ENCODE results near the gene ZBTB38.

DNA sequence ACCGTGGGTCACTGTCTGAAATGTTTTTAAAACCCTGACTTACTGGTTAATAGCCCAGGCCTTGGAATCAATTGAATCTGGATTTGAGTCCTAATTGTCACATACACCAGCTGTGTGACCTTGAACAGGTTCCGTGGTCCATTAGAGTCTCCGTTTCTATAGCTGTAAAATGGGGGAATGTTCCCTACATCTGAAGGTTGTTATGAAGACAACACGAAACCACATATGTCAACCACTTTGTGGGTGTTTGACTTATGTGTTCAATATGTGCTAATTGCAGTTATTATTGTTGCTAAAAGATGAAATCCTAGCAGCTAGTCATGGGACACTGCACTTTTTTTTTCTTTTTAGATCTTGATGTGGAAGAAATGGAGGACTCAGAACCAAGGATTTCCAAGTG, 35.3 kb downstream of the ZBTB38 start:
- TF ChIP-seq, protein P1, sequence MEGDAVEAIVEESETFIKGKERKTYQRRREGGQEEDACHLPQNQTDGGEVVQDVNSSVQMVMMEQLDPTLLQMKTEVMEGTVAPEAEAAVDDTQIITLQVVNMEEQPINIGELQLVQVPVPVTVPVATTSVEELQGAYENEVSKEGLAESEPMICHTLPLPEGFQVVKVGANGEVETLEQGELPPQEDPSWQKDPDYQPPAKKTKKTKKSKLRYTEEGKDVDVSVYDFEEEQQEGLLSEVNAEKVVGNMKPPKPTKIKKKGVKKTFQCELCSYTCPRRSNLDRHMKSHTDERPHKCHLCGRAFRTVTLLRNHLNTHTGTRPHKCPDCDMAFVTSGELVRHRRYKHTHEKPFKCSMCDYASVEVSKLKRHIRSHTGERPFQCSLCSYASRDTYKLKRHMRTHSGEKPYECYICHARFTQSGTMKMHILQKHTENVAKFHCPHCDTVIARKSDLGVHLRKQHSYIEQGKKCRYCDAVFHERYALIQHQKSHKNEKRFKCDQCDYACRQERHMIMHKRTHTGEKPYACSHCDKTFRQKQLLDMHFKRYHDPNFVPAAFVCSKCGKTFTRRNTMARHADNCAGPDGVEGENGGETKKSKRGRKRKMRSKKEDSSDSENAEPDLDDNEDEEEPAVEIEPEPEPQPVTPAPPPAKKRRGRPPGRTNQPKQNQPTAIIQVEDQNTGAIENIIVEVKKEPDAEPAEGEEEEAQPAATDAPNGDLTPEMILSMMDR (conservative IDR thresholded peaks at IDR 0.05 in 1 of 2, IDR thresholded peaks at IDR 0.05 in 1 of 2; ENCODE audit: low read depth in 1 of 2, low read length in 2 of 2), result no peak
- TF ChIP-seq EZH2 (IDR thresholded peaks at IDR 0.05; ENCODE audit: low read length, missing control alignments), result no peak
